ENCODE data around the gene GTPBP4.

DNA sequence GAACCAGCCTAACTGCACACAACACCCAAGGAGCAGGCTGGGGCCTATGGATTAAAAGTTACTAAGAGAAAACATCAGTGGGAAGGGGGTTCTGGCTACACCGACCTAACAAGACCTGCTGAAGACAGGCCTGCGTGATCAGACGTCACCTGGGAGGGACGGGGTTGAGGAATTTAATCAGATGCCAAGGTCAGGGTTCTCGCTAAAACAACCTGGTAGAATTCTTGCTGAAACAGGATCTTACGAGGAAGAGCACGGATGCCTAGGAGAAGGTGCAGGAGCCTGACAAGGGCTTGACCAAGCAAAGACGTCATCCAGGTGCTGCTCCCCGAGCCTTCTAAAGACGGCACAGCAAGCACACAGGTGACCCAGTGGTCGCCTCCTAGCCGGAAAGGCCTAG lies 35.9 kb downstream of the GTPBP4 start:
- no peak for TF ChIP-seq CTCF (IDR thresholded peaks at IDR 0.05)
- TF ChIP-seq POLR2AphosphoS5 (IDR thresholded peaks at IDR 0.05): no peak
- no peak for TF ChIP-seq EP300 (IDR thresholded peaks at IDR 0.05)
- no peak for TF ChIP-seq POLR2A (IDR thresholded peaks at IDR 0.05)

All from gastroesophageal sphincter (tissue), 3 donors.